WTC11 (cell line): ENCODE measurements around the gene SEC16A. TPM values are rescaled to one million over a fixed set of nuclear protein-coding genes. Genes with fewer than 3 reads are reported as not detected.
A peak's percentile ranks its signal among the peaks of the same experiment; 100 is the strongest.

Experiments used
- CREB1 ChIP-seq: sonication (generic); formaldehyde crosslinking; IDR thresholded peaks from 2 replicates; pipeline ENCODE4 v1.8.0; 2023; ENCODE audit warnings: mild to moderate bottlenecking, missing genetic modification reagents
- GABPB1 ChIP-seq: sonication (generic); formaldehyde crosslinking; IDR thresholded peaks from 2 replicates; pipeline ENCODE4 v1.8.1; 2023; ENCODE audit warnings: mild to moderate bottlenecking, missing genetic modification reagents
- JUN ChIP-seq: sonication (generic); formaldehyde crosslinking; IDR thresholded peaks from 2 replicates; pipeline ENCODE4 v1.8.0; 2023; ENCODE audit warnings: mild to moderate bottlenecking, missing genetic modification reagents
- MYBL2 ChIP-seq: sonication (generic); formaldehyde crosslinking; IDR thresholded peaks from 2 replicates; pipeline ENCODE4 v1.8.1; 2023; ENCODE audit warnings: mild to moderate bottlenecking, moderate library complexity, missing genetic modification reagents
- NR3C1 ChIP-seq: sonication (generic); formaldehyde crosslinking; conservative IDR thresholded peaks from 2 replicates; pipeline ENCODE4 v1.8.1; 2023; ENCODE audit warnings: low read depth, mild to moderate bottlenecking, missing genetic modification reagents
- PRRX2 ChIP-seq: fragments of 250-450 bp; sonication (Bioruptor Pico); IDR thresholded peaks from 2 replicates; pipeline ENCODE4 v1.8.0; 2021; ENCODE audit warnings: mild to moderate bottlenecking
- RORB ChIP-seq: fragments of 250-450 bp; sonication (Bioruptor Pico); IDR thresholded peaks from 2 replicates; pipeline ENCODE4 v1.9.0; 2021; ENCODE audit warnings: mild to moderate bottlenecking
- SMAD3 ChIP-seq: sonication (generic); formaldehyde crosslinking; IDR thresholded peaks from 2 replicates; pipeline ENCODE4 v1.8.0; 2022; ENCODE audit warnings: missing genetic modification reagents, mild to moderate bottlenecking, borderline replicate concordance
- SMAD4 ChIP-seq: sonication (generic); formaldehyde crosslinking; IDR thresholded peaks from 2 replicates; pipeline ENCODE4 v1.8.0; 2022; ENCODE audit warnings: mild to moderate bottlenecking, missing genetic modification reagents
- ZBTB21 ChIP-seq: sonication (generic); formaldehyde crosslinking; IDR thresholded peaks from 2 replicates; pipeline ENCODE4 v1.8.1; 2023; ENCODE audit warnings: mild to moderate bottlenecking, missing genetic modification reagents, borderline replicate concordance
- ZNF121 ChIP-seq: sonication (generic); formaldehyde crosslinking; IDR thresholded peaks from 2 replicates; pipeline ENCODE4 v1.8.0; 2023; ENCODE audit warnings: missing genetic modification reagents
- ZNF416 ChIP-seq: fragments of 250-450 bp; sonication (Bioruptor Pico); IDR thresholded peaks from 2 replicates; pipeline ENCODE4 v1.9.0; 2021; ENCODE audit warnings: mild to moderate bottlenecking, inconsistent platforms
- total RNA-seq: library from RNA; stranded (reverse); gene quantifications from 3 replicates; pipeline ENCODE4 v1.2.3, GENCODE V29; 2021
- TF ChIP-seq, protein P1 (sequence below): fragments of 250-450 bp; sonication (Bioruptor Pico); IDR thresholded peaks from 2 replicates; pipeline ENCODE4 v1.9.0; 2021; ENCODE audit warnings: mild to moderate bottlenecking
- TF ChIP-seq, protein P2 (sequence below): sonication (generic); formaldehyde crosslinking; IDR thresholded peaks from 2 replicates; pipeline ENCODE4 v1.8.1; 2022; ENCODE audit warnings: mild to moderate bottlenecking, moderate library complexity, missing genetic modification reagents
- TF ChIP-seq, protein P3 (sequence below): fragments of 200-600 bp; IDR thresholded peaks from 2 replicates; pipeline ENCODE4 v1.8.0; 2022; ENCODE audit warnings: antibody characterized with exemption
- TF ChIP-seq, protein P4 (sequence below): sonication (generic); formaldehyde crosslinking; IDR thresholded peaks from 2 replicates; pipeline ENCODE4 v1.8.0; 2023; ENCODE audit warnings: mild to moderate bottlenecking, missing genetic modification reagents
- TF ChIP-seq, protein P5 (sequence below): sonication (generic); formaldehyde crosslinking; IDR thresholded peaks from 2 replicates; pipeline ENCODE4 v1.8.1; 2022; ENCODE audit warnings: low read depth, missing genetic modification reagents, borderline replicate concordance
- TF ChIP-seq, protein P6 (sequence below): fragments of 250-450 bp; sonication (Bioruptor Pico); IDR thresholded peaks from 2 replicates; pipeline ENCODE4 v1.9.0; 2021; ENCODE audit warnings: mild to moderate bottlenecking, borderline replicate concordance
- TF ChIP-seq, protein P7 (sequence below): sonication (generic); formaldehyde crosslinking; IDR thresholded peaks from 2 replicates; pipeline ENCODE4 v1.8.1; 2023; ENCODE audit warnings: mild to moderate bottlenecking, missing genetic modification reagents
- TF ChIP-seq, protein P8 (sequence below): sonication (generic); formaldehyde crosslinking; IDR thresholded peaks from 2 replicates; pipeline ENCODE4 v1.8.0; 2022; ENCODE audit warnings: mild to moderate bottlenecking, missing genetic modification reagents

SEC16A gene
- total RNA-seq, 1 experiment from 2014 or later = 70.9 TPM

DNA sequence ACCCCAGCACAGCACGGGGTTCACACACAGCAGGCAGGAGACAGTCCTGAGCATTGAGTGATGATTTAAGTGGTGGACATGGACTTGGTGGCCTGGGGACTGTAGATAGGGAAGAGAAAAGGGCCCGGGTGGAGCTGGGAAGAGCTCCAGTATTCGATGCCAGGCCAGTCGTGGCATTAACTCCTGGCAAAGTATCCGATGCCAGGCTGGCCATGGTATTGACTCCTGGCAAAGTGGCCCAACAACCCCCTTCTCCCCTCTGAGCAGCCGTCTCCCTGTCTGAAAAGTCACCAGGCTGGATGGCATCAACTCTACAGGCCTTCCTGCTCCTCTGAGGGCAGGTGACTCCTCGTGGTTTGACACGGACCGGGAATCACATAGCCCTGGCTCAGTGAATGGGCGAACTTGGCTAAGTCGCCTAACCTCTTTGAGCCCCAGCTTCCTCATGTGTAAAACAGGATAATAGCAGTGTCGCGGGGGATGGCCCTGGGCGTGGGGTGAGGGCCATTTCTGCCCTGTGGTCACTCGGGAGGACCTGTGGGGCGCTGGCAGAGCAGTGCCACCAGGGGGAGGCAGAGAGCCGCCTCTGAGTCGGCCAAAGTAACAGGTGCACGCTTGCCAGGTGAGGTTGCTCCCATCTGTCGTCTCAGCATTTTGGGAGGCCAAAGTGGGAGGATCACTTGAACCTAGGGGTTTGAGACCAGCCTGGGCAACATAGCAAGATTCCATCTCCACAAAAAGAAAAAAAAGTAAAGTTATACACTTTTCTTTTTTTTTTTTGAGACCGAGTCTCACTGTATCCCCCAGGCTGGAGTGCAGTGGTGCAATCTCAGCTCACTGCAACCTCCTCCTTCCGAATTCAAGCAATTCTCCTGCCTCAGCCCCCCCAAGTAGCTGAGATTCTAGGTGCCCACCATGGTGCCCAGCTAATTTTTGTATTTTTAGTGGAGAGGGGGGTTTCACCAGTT, 5.7 kb upstream of the SEC16A start (continued):
- TF ChIP-seq, protein P1, sequence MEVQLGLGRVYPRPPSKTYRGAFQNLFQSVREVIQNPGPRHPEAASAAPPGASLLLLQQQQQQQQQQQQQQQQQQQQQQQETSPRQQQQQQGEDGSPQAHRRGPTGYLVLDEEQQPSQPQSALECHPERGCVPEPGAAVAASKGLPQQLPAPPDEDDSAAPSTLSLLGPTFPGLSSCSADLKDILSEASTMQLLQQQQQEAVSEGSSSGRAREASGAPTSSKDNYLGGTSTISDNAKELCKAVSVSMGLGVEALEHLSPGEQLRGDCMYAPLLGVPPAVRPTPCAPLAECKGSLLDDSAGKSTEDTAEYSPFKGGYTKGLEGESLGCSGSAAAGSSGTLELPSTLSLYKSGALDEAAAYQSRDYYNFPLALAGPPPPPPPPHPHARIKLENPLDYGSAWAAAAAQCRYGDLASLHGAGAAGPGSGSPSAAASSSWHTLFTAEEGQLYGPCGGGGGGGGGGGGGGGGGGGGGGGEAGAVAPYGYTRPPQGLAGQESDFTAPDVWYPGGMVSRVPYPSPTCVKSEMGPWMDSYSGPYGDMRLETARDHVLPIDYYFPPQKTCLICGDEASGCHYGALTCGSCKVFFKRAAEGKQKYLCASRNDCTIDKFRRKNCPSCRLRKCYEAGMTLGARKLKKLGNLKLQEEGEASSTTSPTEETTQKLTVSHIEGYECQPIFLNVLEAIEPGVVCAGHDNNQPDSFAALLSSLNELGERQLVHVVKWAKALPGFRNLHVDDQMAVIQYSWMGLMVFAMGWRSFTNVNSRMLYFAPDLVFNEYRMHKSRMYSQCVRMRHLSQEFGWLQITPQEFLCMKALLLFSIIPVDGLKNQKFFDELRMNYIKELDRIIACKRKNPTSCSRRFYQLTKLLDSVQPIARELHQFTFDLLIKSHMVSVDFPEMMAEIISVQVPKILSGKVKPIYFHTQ (CRISPR knock-in tag) = no peak
- TF ChIP-seq CREB1 (CRISPR knock-in tag) = no peak
- TF ChIP-seq RORB (CRISPR knock-in tag) = no peak
- no peak for TF ChIP-seq SMAD4
- TF ChIP-seq, protein P2, sequence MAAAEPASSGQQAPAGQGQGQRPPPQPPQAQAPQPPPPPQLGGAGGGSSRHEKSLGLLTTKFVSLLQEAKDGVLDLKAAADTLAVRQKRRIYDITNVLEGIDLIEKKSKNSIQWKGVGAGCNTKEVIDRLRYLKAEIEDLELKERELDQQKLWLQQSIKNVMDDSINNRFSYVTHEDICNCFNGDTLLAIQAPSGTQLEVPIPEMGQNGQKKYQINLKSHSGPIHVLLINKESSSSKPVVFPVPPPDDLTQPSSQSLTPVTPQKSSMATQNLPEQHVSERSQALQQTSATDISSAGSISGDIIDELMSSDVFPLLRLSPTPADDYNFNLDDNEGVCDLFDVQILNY (CRISPR knock-in tag) = no peak
- no peak for TF ChIP-seq NR3C1 (CRISPR knock-in tag)
- no peak for TF ChIP-seq SMAD3 (CRISPR knock-in tag)
- TF ChIP-seq, protein P3, sequence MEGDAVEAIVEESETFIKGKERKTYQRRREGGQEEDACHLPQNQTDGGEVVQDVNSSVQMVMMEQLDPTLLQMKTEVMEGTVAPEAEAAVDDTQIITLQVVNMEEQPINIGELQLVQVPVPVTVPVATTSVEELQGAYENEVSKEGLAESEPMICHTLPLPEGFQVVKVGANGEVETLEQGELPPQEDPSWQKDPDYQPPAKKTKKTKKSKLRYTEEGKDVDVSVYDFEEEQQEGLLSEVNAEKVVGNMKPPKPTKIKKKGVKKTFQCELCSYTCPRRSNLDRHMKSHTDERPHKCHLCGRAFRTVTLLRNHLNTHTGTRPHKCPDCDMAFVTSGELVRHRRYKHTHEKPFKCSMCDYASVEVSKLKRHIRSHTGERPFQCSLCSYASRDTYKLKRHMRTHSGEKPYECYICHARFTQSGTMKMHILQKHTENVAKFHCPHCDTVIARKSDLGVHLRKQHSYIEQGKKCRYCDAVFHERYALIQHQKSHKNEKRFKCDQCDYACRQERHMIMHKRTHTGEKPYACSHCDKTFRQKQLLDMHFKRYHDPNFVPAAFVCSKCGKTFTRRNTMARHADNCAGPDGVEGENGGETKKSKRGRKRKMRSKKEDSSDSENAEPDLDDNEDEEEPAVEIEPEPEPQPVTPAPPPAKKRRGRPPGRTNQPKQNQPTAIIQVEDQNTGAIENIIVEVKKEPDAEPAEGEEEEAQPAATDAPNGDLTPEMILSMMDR = peak; percentile 95
- peak; percentile 80; the same call in 1 of the 2 replicates for TF ChIP-seq ZNF121
- TF ChIP-seq, protein P4, sequence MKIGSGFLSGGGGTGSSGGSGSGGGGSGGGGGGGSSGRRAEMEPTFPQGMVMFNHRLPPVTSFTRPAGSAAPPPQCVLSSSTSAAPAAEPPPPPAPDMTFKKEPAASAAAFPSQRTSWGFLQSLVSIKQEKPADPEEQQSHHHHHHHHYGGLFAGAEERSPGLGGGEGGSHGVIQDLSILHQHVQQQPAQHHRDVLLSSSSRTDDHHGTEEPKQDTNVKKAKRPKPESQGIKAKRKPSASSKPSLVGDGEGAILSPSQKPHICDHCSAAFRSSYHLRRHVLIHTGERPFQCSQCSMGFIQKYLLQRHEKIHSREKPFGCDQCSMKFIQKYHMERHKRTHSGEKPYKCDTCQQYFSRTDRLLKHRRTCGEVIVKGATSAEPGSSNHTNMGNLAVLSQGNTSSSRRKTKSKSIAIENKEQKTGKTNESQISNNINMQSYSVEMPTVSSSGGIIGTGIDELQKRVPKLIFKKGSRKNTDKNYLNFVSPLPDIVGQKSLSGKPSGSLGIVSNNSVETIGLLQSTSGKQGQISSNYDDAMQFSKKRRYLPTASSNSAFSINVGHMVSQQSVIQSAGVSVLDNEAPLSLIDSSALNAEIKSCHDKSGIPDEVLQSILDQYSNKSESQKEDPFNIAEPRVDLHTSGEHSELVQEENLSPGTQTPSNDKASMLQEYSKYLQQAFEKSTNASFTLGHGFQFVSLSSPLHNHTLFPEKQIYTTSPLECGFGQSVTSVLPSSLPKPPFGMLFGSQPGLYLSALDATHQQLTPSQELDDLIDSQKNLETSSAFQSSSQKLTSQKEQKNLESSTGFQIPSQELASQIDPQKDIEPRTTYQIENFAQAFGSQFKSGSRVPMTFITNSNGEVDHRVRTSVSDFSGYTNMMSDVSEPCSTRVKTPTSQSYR (CRISPR knock-in tag) = no peak
- no peak for TF ChIP-seq GABPB1 (CRISPR knock-in tag)
- TF ChIP-seq MYBL2 = no peak
- TF ChIP-seq, protein P5, sequence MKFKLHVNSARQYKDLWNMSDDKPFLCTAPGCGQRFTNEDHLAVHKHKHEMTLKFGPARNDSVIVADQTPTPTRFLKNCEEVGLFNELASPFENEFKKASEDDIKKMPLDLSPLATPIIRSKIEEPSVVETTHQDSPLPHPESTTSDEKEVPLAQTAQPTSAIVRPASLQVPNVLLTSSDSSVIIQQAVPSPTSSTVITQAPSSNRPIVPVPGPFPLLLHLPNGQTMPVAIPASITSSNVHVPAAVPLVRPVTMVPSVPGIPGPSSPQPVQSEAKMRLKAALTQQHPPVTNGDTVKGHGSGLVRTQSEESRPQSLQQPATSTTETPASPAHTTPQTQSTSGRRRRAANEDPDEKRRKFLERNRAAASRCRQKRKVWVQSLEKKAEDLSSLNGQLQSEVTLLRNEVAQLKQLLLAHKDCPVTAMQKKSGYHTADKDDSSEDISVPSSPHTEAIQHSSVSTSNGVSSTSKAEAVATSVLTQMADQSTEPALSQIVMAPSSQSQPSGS (CRISPR knock-in tag) = no peak
- no peak for TF ChIP-seq JUN (CRISPR knock-in tag)
- no peak for TF ChIP-seq ZNF416 (CRISPR knock-in tag)
- no peak for TF ChIP-seq ZBTB21
- no peak for TF ChIP-seq PRRX2
- TF ChIP-seq, protein P6, sequence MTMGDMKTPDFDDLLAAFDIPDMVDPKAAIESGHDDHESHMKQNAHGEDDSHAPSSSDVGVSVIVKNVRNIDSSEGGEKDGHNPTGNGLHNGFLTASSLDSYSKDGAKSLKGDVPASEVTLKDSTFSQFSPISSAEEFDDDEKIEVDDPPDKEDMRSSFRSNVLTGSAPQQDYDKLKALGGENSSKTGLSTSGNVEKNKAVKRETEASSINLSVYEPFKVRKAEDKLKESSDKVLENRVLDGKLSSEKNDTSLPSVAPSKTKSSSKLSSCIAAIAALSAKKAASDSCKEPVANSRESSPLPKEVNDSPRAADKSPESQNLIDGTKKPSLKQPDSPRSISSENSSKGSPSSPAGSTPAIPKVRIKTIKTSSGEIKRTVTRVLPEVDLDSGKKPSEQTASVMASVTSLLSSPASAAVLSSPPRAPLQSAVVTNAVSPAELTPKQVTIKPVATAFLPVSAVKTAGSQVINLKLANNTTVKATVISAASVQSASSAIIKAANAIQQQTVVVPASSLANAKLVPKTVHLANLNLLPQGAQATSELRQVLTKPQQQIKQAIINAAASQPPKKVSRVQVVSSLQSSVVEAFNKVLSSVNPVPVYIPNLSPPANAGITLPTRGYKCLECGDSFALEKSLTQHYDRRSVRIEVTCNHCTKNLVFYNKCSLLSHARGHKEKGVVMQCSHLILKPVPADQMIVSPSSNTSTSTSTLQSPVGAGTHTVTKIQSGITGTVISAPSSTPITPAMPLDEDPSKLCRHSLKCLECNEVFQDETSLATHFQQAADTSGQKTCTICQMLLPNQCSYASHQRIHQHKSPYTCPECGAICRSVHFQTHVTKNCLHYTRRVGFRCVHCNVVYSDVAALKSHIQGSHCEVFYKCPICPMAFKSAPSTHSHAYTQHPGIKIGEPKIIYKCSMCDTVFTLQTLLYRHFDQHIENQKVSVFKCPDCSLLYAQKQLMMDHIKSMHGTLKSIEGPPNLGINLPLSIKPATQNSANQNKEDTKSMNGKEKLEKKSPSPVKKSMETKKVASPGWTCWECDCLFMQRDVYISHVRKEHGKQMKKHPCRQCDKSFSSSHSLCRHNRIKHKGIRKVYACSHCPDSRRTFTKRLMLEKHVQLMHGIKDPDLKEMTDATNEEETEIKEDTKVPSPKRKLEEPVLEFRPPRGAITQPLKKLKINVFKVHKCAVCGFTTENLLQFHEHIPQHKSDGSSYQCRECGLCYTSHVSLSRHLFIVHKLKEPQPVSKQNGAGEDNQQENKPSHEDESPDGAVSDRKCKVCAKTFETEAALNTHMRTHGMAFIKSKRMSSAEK (CRISPR knock-in tag) = no peak
- TF ChIP-seq, protein P7, sequence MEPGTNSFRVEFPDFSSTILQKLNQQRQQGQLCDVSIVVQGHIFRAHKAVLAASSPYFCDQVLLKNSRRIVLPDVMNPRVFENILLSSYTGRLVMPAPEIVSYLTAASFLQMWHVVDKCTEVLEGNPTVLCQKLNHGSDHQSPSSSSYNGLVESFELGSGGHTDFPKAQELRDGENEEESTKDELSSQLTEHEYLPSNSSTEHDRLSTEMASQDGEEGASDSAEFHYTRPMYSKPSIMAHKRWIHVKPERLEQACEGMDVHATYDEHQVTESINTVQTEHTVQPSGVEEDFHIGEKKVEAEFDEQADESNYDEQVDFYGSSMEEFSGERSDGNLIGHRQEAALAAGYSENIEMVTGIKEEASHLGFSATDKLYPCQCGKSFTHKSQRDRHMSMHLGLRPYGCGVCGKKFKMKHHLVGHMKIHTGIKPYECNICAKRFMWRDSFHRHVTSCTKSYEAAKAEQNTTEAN (CRISPR knock-in tag) = no peak
- TF ChIP-seq, protein P8, sequence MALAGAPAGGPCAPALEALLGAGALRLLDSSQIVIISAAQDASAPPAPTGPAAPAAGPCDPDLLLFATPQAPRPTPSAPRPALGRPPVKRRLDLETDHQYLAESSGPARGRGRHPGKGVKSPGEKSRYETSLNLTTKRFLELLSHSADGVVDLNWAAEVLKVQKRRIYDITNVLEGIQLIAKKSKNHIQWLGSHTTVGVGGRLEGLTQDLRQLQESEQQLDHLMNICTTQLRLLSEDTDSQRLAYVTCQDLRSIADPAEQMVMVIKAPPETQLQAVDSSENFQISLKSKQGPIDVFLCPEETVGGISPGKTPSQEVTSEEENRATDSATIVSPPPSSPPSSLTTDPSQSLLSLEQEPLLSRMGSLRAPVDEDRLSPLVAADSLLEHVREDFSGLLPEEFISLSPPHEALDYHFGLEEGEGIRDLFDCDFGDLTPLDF (CRISPR knock-in tag) = no peak
